ENCODE measurements around the gene PDCD1LG2. TPM values are rescaled to one million over a fixed set of nuclear protein-coding genes. Genes with fewer than 3 reads are reported as not detected.

The PDCD1LG2 gene
- total and polyA plus RNA-seq, 2 of the 8 experiments (the other 6 are each of a cell fraction or from before 2014, with no cell fraction given): not detected

DNA sequence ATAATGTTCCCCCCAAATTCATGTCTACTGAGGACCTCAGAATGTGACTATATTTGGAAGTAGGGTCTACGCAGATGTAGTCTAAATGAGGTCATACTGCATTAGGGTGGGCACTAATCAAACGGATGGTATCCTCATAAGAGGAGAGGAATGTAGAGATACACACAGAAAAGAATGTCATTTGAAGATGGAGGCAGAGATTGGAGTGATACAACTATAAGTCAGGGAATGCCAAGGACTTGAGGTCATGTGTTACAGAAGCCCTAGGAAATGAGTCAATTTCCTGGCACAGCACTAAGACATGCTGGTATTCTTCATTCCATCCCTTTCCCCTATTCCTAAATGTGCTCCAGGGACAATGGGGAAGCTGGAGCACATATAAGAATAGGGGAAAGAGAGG lies 758 bp upstream of the PDCD1LG2 start (continued):
- TF ChIP-seq SUZ12 (IDR thresholded peaks at IDR 0.05; ENCODE audit: low read length): no peak
- TF ChIP-seq, protein P1, sequence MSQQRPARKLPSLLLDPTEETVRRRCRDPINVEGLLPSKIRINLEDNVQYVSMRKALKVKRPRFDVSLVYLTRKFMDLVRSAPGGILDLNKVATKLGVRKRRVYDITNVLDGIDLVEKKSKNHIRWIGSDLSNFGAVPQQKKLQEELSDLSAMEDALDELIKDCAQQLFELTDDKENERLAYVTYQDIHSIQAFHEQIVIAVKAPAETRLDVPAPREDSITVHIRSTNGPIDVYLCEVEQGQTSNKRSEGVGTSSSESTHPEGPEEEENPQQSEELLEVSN (IDR thresholded peaks at IDR 0.05): no peak
- no peak for TF ChIP-seq TAF1 (IDR thresholded peaks at IDR 0.05; ENCODE audit: low read depth, low read length)
- TF ChIP-seq KDM5A (IDR thresholded peaks at IDR 0.05; ENCODE audit: low read length): no peak
- no peak for TF ChIP-seq BACH1 (IDR thresholded peaks at IDR 0.05; ENCODE audit: low read length)
